ENCODE measurements around the gene CEBPA.

The CEBPA gene

DNA sequence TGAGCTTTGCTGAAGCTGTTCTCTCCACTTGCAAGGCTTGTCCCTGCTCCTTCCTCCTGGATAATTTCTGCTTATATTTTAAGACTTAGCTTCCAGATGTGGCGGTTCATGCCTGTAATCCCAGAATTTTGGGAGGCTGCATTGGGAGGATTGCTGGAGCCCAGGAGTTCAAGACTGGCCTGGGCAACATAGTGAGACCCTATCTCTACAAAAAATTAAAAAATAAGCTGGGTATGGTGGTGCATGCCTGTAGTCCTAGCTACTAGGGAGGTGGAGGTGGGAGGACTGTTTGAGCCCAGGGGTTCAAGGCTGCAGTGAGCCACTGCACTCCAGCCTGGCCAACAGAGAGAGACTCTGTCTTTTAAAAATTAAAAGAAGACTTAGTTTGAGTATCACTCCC is 31.6 kb downstream of the CEBPA start:
- no peak for DNase-seq

DNA sequence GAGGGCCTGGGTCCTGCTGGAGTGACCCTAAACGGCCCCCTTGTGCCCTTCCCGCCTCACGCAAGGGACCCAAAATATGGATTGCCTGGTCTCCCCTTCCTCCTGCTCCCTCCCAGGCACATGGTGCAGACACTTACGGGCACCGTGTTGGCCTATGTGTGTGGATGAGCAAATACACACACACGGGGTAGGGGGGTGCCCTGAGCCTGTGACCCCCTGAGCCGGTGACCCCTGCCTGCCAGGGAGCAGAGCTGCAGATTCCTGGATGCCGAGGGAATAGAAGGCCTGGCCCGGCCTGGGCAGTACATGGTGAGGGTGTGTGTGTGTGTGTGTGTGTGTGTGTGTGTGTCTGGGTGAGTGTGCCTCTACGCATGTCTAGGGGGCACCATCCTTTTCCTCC is 33.3 kb downstream of the CEBPA start:
- no peak for DNase-seq

DNA sequence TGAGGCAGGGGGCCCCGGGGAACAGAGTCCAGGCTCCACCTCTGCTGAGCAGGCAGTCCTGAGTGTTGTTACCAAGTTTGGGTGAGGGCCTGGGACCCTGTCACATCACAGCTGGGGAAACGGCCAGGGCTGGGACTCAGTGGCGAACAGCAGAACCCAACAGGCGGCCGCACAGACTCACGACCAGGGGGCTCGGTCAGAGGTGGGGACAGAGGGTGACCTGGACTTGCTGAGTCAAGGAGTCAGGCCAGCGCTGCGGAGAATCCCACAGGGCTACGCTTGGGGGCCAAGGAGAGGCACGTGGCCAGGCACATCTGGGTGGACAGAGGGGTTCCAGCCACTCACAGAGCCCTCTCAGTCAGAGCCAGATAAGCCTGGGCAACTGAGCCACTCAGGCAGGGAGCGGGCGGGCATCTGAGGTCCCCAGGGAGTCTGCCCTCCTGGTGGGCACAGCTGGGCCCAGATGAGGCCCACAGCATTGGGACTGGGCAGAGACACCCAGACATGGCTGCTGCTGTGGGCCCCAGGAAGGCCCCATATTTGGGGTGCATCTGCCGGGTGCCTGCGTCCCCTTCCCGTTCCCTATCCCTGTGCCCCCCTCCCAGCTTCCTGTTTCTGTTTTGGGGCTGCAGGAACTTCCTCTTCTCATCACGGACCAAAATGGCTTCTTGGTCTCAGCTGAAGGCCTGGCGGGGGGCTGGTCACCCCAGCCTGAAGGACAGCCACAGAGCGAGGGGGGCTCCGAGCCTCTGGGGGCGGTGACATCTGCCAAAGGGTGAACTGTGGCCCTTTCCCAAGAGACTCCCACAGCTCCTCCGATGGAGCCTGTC is 34.0 kb downstream of the CEBPA start:
- DNase-seq: no peak

DNA sequence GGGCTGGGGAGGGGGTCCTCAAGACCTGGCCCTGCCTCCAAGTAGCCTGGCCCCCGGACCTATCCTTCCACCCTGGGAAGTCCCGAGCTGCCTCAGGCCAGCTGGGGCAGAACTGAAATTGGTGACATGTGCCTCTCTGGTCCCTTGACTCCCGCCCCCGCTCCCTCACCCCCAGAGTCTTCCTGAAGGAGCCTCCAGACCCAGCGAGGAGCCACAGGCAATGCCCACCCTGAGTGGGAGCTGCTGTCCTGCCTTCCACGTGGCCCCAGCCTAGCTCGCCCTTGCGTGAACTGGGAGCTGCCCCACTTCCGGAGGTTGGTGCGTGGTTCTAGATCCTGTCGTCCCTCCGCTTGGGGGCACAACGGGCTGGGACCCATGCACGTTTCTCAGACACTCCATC is 34.6 kb downstream of the CEBPA start:
- no peak for DNase-seq

DNA sequence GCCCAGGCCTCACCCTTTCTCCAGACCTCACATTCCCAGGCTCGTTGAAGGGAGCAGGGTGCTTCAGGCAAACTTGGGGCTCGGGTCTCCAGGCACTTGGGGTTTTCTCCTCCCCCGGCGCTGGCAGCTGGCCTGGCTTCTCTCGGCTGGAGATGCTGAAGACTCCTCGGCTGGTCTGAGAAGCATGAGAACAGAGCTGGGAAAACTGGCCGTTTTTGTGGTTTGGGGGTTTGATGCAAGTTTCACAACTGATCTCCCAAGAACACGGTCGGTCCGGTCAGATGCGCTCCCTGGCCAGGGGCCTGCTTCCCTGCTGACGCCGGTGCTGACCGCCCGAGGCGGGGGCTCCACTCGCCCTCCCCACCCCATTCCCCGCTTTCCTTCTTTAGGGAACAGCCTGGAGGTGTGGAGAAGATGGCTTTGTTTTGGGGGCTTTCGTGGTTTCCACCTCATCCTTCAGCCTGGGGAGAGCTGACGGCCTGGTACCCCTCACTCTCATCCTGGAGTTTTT is 35.3 kb downstream of the CEBPA start:
- no peak for DNase-seq

DNA sequence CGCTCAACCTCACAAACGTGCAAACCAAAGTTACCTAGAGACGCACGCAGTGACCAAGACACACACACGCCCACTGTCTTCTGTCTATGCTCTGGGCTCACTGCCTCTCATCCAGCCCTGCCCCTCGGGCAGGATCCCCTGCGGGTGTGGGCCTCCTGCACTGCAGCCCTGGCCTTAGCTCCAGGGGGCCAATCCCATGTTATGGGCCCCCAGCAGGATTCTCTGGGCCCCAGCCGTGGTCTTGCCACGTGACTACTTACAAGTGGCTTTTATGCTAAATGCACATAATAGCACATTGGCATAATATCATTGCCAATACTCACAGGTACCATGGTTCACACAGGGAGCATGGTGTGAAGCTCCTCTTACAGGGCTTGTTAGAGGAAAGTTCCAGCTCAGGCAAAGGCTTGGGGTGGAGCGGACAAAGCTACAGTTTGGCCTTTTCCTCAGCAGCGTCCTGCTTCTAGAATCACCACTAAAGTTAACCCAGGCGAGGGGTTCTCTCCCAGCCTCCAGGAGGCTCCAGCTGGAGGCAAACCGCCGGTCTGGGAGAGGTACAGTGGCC is 37.4 kb downstream of the CEBPA start:
- peak; percentile 57 for DNase-seq

DNA sequence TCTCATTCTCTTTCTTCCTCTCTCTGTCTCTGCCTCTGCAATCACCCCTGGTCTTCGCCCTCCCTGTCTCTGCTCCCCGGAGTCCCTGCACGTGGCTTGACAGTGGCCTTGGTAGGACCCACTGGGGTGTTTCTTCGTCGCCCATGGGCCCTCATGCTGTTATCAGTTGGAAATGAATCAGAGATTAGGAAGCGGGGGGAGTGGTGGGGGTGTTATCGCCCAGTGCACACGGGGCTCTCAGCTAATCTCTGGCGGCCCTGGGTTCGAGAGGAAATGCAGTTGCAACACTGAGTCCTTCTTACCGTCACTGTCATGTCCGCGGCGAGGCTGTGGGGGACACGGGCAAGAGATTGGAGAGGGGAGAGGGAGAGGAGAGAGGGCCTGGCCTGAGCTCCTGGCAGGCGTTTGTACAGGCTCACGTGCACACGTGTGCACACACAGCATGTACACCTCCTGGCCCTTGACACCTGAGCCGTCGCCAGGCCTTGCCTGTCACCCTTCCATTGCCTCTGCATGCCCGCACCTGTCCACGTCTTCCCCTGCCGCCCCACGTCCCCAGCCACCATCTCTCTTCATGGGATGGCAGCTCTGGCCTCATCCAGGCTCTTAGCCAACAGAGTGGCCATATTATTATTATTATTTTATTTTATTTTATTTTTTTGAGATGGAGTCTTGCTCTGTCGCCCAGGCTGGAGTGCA is 38.9 kb downstream of the CEBPA start:
- DNase-seq: no peak

DNA sequence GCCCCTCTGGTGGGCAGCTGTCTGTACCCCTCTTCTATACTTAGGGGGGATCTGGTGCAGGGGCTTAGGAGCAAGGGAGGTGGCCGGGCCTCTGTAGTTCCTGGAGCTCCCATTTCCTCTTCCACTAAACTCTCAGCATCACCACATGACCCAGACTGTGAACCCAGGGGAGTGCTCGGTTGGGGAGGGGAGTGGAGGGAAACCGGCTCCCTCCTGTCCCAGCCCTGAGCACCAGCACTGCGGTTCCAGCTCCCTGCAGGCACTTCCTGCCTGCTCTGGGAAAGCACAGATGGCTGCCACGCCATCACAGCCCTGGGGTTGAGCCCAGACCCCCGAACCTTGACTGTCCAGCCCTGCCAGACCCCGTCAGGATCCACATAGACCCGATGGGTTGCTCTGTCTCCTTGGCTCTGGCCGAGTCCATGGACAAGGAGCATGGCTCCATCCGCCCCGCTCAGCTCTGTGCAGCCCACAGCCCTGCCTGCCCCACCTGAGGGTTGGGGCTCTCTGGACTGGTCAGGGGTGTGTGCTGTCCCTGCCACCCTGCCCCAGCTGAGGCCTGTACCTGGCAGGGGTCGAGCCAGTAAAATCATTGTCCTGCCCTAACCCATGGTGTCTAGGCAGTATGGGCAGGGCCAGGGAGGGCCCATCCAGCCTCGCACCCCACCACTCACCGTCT is 40.7 kb downstream of the CEBPA start:
- DNase-seq: no peak

DNA sequence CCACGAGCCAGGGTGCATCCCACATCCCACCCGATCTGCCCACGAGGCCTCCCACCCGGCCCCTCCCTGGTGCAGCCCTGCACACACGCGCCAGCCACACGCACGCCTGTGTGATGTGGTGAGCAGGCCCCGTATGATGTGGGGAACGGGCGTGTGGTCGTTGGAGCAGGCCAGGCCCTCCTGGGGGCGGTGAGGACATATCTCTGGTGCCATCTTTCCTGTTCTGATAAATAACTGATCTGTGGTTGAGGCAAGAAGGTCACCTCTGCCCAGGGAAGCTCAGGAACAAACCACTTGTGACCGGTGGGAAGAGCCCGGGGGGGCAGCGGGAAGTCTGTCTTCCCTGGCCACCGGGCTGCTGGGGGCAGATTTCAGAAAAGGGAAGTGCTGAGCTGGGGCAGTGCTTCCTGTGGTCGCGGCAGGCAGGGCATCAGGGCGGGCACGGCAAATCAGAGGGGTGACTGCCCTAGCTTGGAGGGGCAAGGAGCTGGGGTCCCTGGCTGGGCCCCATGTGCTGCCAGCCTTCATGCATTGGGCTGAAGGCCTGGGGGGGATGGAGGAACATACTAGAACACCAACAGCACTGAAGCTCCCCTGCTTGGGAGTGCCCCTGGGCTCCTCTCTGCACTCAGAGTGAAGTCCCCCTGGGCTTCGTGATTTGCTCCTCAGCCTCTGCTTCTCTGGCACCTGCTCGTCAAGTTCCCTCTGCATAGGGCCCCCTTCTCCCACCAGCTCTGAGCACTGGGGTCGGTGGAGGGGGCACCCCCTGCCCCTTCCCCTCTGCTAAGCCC is 41.5 kb downstream of the CEBPA start:
- no peak for DNase-seq

DNA sequence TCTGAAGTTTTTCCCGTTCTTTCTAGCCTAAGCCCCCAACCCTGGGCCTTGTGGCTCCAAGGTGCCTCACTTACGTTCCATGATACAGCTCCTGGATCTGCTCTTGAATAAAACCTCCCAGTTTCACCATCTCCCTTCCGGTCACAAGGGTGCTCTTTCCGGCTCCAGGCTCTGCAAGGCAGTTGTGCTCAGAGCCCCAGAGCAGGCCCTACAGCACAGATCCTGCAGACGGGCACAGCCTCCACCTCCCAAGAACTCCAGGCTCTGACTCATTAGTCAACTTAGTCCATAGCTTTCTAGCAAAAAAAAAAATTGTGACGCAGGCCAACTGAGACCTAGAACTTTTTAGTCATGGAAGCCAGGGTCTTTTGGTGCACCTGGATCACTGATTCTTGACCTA is 42.8 kb downstream of the CEBPA start:
- no peak for DNase-seq

DNA sequence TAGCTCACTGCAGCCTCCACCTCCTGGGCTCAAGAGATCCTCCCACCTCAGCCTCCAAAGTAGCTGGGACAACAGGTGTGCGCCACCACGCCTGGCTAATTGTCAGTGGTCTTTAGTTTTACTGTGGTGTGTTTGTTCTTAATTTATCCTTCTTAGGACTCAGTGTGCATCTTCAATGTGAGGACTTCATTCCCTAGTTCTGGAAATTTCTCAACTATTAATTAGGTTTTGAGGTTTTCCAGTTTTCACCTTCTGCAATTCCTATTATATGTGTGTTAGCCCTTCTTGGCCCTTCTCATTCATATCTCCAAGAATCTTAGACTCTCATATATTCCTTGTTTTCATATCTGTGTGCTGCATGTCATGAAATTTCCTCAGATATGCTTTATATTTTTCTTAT is 44.5 kb downstream of the CEBPA start:
- no peak for DNase-seq

DNA sequence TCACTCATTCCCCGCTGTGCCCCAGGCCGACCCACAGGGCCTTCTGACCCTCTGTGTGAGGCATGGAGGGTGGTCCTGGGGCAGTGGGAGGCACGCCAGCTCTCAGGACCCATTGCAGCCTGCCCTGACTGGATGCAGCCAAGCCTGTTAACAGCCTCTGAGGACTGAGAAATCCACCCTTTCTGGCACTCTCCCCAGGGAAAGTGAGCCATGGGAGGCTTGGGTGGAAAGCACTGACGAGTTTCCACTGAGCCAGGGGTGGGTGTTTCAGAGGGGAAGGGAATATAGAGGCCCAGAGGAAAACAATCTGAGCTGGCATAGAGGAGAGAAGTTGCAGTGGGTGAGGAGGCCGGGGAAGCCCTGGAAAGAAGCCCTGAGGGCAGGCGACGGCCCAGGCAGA is 46.1 kb downstream of the CEBPA start:
- no peak for DNase-seq

DNA sequence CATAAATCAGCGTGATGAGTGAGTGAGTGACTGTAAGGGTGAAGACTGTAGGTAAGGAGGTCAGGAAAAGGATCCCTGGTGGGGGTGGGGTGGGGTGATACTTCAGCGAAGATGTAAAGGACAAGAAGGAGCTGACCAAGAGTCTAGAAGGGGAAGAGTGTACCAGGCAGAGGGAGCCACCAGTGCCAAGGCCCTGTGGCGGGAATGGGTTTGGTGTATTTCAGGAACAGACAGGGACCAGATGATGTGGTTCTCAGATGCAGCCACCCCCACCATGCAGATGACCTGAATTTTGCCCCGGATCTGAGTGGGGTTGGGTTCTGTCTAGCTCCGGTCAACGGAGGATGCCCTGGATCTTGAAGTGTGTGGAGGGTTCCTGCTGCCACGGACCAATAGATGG is 46.6 kb downstream of the CEBPA start:
- no peak for DNase-seq

DNA sequence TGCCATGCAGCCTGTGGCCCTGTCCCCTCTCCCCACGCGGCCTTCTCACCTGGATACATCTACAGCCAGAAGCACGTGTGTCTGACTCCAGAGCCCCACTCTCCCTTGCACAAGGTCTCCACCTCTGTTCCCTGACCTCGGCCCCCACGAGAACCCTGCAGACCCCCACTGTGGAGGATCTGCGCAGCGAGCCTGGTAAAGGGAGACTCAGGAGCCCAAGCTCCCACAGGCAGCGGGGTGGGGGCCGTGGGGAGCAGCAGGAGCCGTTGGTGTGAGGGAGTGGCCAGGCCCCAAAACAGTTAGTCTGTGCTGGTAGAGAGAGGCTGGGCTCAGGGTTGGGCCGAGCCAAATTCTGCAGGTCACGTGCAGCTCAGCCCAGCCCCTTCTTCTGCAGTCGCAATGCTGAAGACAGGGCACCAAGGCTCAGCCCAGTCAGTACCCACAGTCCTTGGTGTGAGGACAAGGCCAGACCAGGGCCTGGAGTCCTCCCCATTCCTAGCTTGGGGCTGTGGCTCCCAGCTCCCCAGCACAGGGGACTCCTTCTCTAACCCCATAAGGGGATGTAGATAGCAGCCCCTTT is 48.0 kb downstream of the CEBPA start:
- DNase-seq: no peak

DNA sequence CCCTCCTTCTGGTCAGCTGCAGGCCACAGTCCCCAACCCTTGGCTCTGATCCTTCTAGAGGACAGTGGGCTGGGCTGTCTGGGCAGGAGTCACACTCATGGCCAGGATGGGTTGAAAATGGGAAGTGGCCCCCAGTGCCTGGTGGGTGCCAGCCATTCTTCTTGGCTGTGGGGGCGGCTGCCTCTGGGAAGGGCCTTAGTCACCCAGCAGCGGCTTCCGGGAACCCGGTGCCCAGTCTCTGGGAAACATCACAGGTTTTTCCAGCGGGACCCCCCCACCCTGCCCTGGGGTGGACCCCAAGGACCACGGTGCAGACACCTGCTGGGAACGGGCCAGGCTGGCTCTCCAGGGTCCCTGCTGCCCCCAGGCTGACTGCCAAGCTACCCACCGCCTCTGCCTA is 49.4 kb downstream of the CEBPA start:
- no peak for DNase-seq

DNA sequence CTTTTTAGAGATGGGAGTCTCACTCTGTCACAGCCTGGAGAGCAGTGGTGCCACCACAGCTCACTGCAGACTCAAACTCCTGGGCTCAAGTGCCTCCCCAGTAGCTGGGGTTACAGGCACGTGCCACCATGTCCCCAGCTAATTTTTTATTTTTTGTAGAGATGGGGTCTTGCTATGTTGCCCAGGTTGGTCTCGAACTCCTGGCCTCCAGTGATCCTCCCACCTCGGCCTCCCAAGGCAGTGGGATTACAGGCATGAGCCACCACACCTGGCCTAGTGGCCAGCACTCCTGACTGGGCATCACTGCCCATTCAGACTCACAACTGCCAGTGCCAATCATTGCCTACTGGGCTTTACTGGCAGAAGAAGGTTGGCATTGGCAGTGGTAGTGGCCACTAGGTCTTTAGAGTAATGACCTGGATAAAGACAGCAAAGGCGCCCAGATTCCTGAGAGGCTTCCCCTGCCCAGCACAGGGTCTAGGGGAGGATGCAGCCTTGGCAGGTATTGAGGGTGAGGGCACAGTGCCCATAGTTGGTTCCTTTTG is 49.8 kb downstream of the CEBPA start:
- DNase-seq: no peak

DNA sequence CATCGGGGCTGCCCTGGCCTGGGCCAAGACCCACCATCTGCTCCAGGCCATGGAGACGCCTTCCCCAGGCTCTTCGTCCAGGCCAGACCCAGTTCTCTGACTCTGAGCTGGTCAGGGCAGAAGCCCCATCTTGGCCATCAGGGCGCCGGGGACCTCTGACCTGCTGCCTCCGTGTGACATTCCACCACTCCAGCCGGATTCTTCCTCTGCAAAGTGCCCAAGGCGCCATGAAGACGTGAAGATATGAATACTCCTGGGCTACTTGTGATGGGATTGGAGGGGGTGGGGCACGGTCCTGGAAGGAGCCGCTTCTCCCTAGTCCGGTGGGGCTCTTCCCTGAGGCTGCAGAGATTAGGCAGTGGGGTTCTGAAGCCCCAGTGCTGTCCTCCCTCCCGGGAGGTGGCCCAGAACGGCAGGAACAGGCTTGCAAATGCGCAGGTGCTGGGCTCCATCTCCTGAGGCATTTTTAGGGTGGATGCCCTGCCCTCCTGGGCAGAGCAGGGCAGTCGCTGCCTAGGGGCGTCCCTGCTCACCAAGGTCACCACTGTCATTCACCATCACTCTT is 50.7 kb downstream of the CEBPA start:
- no peak for DNase-seq

DNA sequence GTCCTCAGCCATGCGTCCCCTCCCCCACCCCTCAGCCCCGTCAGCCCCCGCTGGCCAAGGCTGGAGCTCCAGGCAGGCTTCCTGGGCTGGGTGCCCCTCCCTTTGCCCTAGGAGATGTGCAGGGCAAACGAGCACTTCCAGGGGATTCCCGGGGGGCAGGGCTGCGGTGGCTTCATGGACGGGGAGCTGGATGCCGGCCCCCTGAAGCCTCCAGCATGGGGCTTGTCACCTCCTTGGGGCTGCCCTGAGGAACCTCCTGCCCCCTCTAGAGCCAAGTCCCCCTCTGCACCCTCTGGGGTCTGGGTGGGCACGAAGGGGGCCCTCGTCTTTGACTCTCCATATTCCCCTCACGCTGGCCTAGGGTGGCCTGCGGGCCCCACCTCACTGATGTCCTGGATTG is 51.3 kb downstream of the CEBPA start:
- DNase-seq: no peak

DNA sequence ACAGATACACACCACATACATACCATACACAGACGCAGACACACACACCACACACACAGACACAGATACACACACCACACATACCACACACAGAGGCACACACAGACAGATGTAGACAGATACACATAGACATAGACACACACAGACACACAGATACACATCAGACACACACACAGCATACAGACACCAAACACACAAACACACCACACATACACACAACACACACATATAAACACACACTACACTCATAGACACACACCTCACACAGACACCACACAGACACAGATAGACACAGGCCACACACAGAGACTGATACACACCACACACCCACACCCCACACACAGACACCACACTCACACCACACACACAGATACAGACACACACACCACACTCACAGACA is 51.8 kb downstream of the CEBPA start:
- no peak for DNase-seq

Measured in NCI-H69 (cell line).